ENCODE measurements around the gene LYZL4. TPM values are rescaled to one million over a fixed set of nuclear protein-coding genes. Genes with fewer than 3 reads are reported as not detected.

Gene LYZL4
- total and polyA plus RNA-seq, 4 donors = not detected

DNA sequence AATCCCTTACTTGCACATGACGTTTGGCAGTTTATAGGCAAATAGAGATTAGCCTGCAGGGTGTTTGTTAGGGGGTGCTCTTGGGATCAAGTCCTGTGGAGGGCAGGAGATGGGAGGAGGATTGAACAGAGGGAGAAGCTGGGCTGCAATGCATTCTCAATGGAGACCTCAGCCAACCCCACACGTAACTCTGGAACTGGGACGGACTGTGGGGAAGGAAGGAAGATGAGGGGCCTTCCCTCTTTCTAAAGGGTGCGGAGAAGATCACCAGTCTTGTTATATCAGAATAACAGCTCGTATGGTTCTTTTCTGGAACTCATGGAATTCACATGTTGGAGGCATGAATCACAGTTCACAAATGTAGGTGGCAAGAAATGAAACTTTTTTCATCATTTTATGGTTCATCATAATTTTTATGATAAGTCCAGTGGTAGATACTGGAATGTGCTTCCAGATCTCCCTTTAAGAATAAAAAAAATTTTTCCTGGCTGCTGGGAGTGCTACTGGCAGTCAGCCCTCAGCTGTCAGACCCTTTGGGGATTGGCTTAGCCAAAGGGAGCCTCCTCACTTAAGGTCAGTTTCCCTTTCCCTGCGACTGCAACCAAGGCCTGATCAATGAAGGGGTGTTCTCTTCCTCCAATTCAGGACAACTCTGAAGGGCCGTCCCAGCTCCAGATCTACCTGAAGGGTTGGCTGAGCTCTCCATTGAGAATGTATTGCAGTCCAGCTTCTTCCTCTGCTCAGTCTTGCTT, 20.5 kb upstream of the LYZL4 start (continued):
- no peak for TF ChIP-seq RXRA (IDR thresholded peaks at IDR 0.05)

GRCh38 chr3:42428830-42429229, 18.4 kb upstream of the LYZL4 start:
- no peak for DNase-seq (ENCODE audit: low spot score)
- 61% methylated on average over 2 of the region's 2 CpGs for WGBS

More at GRCh38 chr3:42428830-42429229, 18.4 kb upstream of the LYZL4 start:
- Histone ChIP-seq H3K4me1 (ENCODE audit: control insufficient read depth in 4 of 4, insufficient read depth in 4 of 4, low read length in 3 of 4) (no peaks in the 10 kb centered on the region), H3K9me3 (ENCODE audit: control insufficient read depth in 4 of 4, low read length in 3 of 4) (peaks cover 0 to 7% (median 4%) of the 10 kb centered on the region in 4 donors), H3K27me3 (ENCODE audit: control insufficient read depth in 4 of 4, insufficient read depth in 4 of 4, low read length in 3 of 4) (peaks cover 0 to 4% (median 0%) of the 10 kb centered on the region in 4 donors), H3K27ac (ENCODE audit: low read depth in 1 of 2, low read length in 2 of 2) (no peak overlapping the region), H3K9ac (ENCODE audit: low read depth in 1 of 2, low read length in 2 of 2) (no peak overlapping the region), H3K4me3 (ENCODE audit: low read depth in 1 of 3, low read length in 3 of 3) (no peak overlapping the region), H3K36me3 (ENCODE audit: control insufficient read depth in 4 of 4, insufficient read depth in 3 of 4, low read depth in 1 of 4, low read length in 3 of 4) (no peaks in the 10 kb centered on the region)
- TF ChIP-seq EGR1 (IDR thresholded peaks at IDR 0.05; ENCODE audit: low read depth in 2 of 2) = no peak
- TF ChIP-seq, protein P1, sequence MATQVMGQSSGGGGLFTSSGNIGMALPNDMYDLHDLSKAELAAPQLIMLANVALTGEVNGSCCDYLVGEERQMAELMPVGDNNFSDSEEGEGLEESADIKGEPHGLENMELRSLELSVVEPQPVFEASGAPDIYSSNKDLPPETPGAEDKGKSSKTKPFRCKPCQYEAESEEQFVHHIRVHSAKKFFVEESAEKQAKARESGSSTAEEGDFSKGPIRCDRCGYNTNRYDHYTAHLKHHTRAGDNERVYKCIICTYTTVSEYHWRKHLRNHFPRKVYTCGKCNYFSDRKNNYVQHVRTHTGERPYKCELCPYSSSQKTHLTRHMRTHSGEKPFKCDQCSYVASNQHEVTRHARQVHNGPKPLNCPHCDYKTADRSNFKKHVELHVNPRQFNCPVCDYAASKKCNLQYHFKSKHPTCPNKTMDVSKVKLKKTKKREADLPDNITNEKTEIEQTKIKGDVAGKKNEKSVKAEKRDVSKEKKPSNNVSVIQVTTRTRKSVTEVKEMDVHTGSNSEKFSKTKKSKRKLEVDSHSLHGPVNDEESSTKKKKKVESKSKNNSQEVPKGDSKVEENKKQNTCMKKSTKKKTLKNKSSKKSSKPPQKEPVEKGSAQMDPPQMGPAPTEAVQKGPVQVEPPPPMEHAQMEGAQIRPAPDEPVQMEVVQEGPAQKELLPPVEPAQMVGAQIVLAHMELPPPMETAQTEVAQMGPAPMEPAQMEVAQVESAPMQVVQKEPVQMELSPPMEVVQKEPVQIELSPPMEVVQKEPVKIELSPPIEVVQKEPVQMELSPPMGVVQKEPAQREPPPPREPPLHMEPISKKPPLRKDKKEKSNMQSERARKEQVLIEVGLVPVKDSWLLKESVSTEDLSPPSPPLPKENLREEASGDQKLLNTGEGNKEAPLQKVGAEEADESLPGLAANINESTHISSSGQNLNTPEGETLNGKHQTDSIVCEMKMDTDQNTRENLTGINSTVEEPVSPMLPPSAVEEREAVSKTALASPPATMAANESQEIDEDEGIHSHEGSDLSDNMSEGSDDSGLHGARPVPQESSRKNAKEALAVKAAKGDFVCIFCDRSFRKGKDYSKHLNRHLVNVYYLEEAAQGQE (IDR thresholded peaks at IDR 0.05) = no peak
- TF ChIP-seq FOXA2 (IDR thresholded peaks at IDR 0.05) = no peak
- TF ChIP-seq JUND (IDR thresholded peaks at IDR 0.05) = no peak
- no peak for TF ChIP-seq HNF4G (IDR thresholded peaks at IDR 0.05)
- no peak for TF ChIP-seq HNF4A (conservative IDR thresholded peaks at IDR 0.05)
- no peak for TF ChIP-seq RXRA (IDR thresholded peaks at IDR 0.05)
- no peak for TF ChIP-seq RAD21 (IDR thresholded peaks at IDR 0.05)
- TF ChIP-seq, protein P2, sequence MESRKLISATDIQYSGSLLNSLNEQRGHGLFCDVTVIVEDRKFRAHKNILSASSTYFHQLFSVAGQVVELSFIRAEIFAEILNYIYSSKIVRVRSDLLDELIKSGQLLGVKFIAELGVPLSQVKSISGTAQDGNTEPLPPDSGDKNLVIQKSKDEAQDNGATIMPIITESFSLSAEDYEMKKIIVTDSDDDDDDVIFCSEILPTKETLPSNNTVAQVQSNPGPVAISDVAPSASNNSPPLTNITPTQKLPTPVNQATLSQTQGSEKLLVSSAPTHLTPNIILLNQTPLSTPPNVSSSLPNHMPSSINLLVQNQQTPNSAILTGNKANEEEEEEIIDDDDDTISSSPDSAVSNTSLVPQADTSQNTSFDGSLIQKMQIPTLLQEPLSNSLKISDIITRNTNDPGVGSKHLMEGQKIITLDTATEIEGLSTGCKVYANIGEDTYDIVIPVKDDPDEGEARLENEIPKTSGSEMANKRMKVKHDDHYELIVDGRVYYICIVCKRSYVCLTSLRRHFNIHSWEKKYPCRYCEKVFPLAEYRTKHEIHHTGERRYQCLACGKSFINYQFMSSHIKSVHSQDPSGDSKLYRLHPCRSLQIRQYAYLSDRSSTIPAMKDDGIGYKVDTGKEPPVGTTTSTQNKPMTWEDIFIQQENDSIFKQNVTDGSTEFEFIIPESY (IDR thresholded peaks at IDR 0.05) = no peak
- no peak for TF ChIP-seq GABPA (IDR thresholded peaks at IDR 0.05 in 1 of 2, conservative IDR thresholded peaks at IDR 0.05 in 1 of 2)
- TF ChIP-seq FOXA1 (IDR thresholded peaks at IDR 0.05) = no peak
- TF ChIP-seq, protein P3, sequence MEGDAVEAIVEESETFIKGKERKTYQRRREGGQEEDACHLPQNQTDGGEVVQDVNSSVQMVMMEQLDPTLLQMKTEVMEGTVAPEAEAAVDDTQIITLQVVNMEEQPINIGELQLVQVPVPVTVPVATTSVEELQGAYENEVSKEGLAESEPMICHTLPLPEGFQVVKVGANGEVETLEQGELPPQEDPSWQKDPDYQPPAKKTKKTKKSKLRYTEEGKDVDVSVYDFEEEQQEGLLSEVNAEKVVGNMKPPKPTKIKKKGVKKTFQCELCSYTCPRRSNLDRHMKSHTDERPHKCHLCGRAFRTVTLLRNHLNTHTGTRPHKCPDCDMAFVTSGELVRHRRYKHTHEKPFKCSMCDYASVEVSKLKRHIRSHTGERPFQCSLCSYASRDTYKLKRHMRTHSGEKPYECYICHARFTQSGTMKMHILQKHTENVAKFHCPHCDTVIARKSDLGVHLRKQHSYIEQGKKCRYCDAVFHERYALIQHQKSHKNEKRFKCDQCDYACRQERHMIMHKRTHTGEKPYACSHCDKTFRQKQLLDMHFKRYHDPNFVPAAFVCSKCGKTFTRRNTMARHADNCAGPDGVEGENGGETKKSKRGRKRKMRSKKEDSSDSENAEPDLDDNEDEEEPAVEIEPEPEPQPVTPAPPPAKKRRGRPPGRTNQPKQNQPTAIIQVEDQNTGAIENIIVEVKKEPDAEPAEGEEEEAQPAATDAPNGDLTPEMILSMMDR (IDR thresholded peaks at IDR 0.05; ENCODE audit: low read depth, low read length, missing input control) = no peak
- TF ChIP-seq ATF3 (IDR thresholded peaks at IDR 0.05) = no peak
- no peak for TF ChIP-seq NR2F2 (IDR thresholded peaks at IDR 0.05)
- TF ChIP-seq YY1 (IDR thresholded peaks at IDR 0.05) = no peak
- TF ChIP-seq, protein P4, sequence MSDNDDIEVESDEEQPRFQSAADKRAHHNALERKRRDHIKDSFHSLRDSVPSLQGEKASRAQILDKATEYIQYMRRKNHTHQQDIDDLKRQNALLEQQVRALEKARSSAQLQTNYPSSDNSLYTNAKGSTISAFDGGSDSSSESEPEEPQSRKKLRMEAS (IDR thresholded peaks at IDR 0.05) = no peak
- no peak for TF ChIP-seq SP1 (IDR thresholded peaks at IDR 0.05)
- no peak for TF ChIP-seq TAF1 (conservative IDR thresholded peaks at IDR 0.05)

Measured in liver (tissue), 9 donors.